Measurements from ENCODE around the gene ATP2B2.

DNA sequence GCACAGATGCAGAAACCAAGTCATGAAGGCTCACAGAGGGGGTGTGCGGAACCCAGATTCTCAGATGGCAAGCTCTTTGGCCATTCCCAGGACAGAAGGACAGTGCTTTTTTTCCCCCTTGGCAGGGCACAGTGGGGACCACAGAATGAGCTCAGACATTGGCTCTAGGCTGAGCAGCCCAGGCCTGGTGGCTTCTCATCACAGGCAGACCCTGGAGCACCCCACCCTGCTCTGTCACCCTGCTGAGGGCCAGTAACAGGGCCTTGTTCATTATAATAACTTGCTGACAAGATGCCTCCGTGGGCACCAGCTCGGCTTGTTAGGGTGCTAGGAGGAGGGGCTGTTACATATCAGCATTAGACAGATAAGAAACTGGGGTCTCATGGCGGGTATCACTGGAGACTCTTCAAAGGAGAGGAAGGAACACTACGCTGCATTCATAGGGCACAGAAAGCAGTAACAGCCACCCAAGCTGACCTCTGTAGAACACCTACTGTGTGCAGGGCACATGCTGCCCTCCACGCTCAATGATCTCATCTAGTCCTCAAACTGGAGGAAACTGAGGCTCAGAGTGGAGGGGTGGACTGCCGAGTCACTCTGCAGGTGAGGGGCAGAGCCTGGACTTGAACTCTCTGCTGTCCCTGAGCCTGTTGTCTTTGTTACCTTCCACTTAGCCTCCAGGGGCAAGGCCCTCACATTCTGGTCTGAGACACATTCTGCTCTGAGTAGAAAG, 114.6 kb downstream of the ATP2B2 start:
- TF ChIP-seq, protein P1, sequence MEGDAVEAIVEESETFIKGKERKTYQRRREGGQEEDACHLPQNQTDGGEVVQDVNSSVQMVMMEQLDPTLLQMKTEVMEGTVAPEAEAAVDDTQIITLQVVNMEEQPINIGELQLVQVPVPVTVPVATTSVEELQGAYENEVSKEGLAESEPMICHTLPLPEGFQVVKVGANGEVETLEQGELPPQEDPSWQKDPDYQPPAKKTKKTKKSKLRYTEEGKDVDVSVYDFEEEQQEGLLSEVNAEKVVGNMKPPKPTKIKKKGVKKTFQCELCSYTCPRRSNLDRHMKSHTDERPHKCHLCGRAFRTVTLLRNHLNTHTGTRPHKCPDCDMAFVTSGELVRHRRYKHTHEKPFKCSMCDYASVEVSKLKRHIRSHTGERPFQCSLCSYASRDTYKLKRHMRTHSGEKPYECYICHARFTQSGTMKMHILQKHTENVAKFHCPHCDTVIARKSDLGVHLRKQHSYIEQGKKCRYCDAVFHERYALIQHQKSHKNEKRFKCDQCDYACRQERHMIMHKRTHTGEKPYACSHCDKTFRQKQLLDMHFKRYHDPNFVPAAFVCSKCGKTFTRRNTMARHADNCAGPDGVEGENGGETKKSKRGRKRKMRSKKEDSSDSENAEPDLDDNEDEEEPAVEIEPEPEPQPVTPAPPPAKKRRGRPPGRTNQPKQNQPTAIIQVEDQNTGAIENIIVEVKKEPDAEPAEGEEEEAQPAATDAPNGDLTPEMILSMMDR (IDR thresholded peaks at IDR 0.05) = no peak
- TF ChIP-seq POLR2A (IDR thresholded peaks at IDR 0.05) = no peak

Measured in thyroid gland (tissue), 4 donors.